K562 (cell line): ENCODE measurements around the gene ZMIZ1. TPM values are rescaled to one million over a fixed set of nuclear protein-coding genes. Genes with fewer than 3 reads are reported as not detected.
A peak's percentile ranks its signal among the peaks of the same experiment; 100 is the strongest.

Experiments
- ATAC-seq: fragments of 200-7000 bp; cut with Tn5 transposase; 3 replicates; pipeline ENCODE4 v1.9.1; 2020; ENCODE audit warnings: moderate library complexity
- BruUV-seq: library from RNA; stranded (reverse); fragments of 400-500 nt; replicated peaks from 2 replicates; lab custom pipeline; 2021; lab: Mats Ljungman, UMichigan
- CTCF ChIA-PET: fragments of 300-600 bp; formaldehyde crosslinking; extraction: SDS; loops from one replicate; lab custom pipeline; 2021; ENCODE audit warnings: low intra/inter-chr PET ratio; lab: Yijun Ruan, JAX
- POLR2A ChIA-PET: fragments of 300-600, 350-650 bp; sonication (Branson Sonifier 250); formaldehyde crosslinking; extraction: SDS; loops from one replicate; lab custom pipeline; 2021; ENCODE audit warnings: antibody characterized with exemption, inconsistent platforms; lab: Yijun Ruan, JAX
- DNase-seq, 4 experiments: peaks; one replicate each; pipeline versions ENCODE4 v3.0.0 to v3.0.0-alpha.2; 2011 to 2018; ENCODE audit warnings: low spot score in 3 of 4, mixed read lengths in 3 of 4; ENCODE audit errors: extremely low read depth in 1 of 4
- FAIRE-seq: peaks from 2 replicates; lab custom pipeline; 2011; peaks lifted over from hg19 to GRCh38; lab: Jason Lieb, UNC
- H2AFZ ChIP-seq: 2 replicates; pipeline ENCODE4 v1.6.0; 2011; ENCODE audit warnings: low read depth, low read length, control low read depth, inconsistent platforms
- H3K27ac ChIP-seq: fragments of 200-600 bp; 3 replicates; pipeline ENCODE4 v1.8.0; 2011; ENCODE audit warnings: low read depth, mild to moderate bottlenecking, control low read depth, inconsistent platforms, low read length, moderate library complexity, mixed read lengths; ENCODE audit errors: extremely low read depth
- H3K27me3 ChIP-seq, 2 experiments: fragments of 300-600 bp in 1 of 2; 2 replicates in 1 of 2; 3 replicates in 1 of 2; pipeline versions ENCODE4 v1.6.0 to v1.8.0; 2011; ENCODE audit warnings: inconsistent platforms in 2 of 2, low read length in 2 of 2, mild to moderate bottlenecking in 1 of 2, mixed read lengths in 1 of 2, moderate library complexity in 1 of 2; ENCODE audit not compliant: control insufficient read depth in 2 of 2, insufficient read depth in 2 of 2
- H3K36me3 ChIP-seq: fragments of 300-600 bp; 3 replicates; pipeline ENCODE4 v1.8.0; 2011; ENCODE audit warnings: mild to moderate bottlenecking, low read length, inconsistent platforms; ENCODE audit not compliant: control insufficient read depth, insufficient read depth
- H3K4me1 ChIP-seq, 2 experiments: fragments of 200-600 bp in 1 of 2; replicated peaks in 1 of 2; 2 replicates in 1 of 2; 3 replicates in 1 of 2; pipeline versions ENCODE4 v1.5.1 to v1.8.0; 2011; ENCODE audit warnings: inconsistent platforms in 2 of 2, low read length in 2 of 2, mild to moderate bottlenecking in 1 of 2, mixed read lengths in 1 of 2, moderate library complexity in 1 of 2; ENCODE audit not compliant: control insufficient read depth in 2 of 2, insufficient read depth in 2 of 2
- H3K4me2 ChIP-seq: 2 replicates; pipeline ENCODE4 v1.6.1; 2011; ENCODE audit warnings: low read length, control low read depth, inconsistent platforms, mixed read lengths; ENCODE audit not compliant: insufficient read depth
- H3K4me3 ChIP-seq: fragments of 200-600 bp; sonication (generic), shearing (Covaris generic); 2 replicates; pipeline ENCODE4 v1.5.1; 2016; ENCODE audit warnings: control low read depth, inconsistent platforms
- H3K79me2 ChIP-seq: fragments of 200-600 bp; 3 replicates; pipeline ENCODE4 v1.8.0; 2011; ENCODE audit warnings: low read length, inconsistent platforms; ENCODE audit not compliant: control insufficient read depth, insufficient read depth
- H3K9ac ChIP-seq, 2 experiments: 2 replicates each; pipeline versions ENCODE4 v1.6.0 to v1.6.1; 2011; ENCODE audit warnings: low read depth in 2 of 2, low read length in 2 of 2, control low read depth in 1 of 2, inconsistent platforms in 1 of 2, mild to moderate bottlenecking in 1 of 2, mixed read lengths in 1 of 2; ENCODE audit not compliant: insufficient read depth in 1 of 2
- H3K9me1 ChIP-seq: one replicate; pipeline ENCODE4 v1.6.0; 2011; ENCODE audit warnings: inconsistent platforms, mild to moderate bottlenecking, low read length, moderate library complexity; ENCODE audit not compliant: control insufficient read depth, insufficient read depth
- H3K9me3 ChIP-seq: replicated peaks from 2 replicates; pipeline ENCODE4 v1.5.1; 2011; ENCODE audit warnings: low read depth, low read length, inconsistent platforms; ENCODE audit not compliant: control insufficient read depth, insufficient read depth
- H4K20me1 ChIP-seq: replicated peaks from 2 replicates; pipeline ENCODE4 v1.6.1; 2011; ENCODE audit warnings: low read length, inconsistent platforms, mixed read lengths; ENCODE audit not compliant: control insufficient read depth, insufficient read depth
- KAT2B ChIP-seq: IDR thresholded peaks from one replicate; pipeline ENCODE4 v1.6.1; 2012; ENCODE audit warnings: low read depth, mild to moderate bottlenecking, control low read depth, inconsistent platforms, low read length, moderate library complexity
- NCOA2 ChIP-seq, 2 experiments: fragments of 450-650 bp; IDR thresholded peaks; 2 replicates each; pipeline ENCODE4 v1.6.1; 2018; ENCODE audit warnings: mild to moderate bottlenecking in 2 of 2, moderate library complexity in 1 of 2; ENCODE audit not compliant: partially characterized antibody in 2 of 2
- POLR2AphosphoS2 ChIP-seq: IDR thresholded peaks from 2 replicates; pipeline ENCODE4 v1.6.1; 2012; ENCODE audit warnings: low read length, improper control_type of control experiment
- SAFB2 ChIP-seq: fragments of 200-400 bp; formaldehyde crosslinking; IDR thresholded peaks from 2 replicates; pipeline ENCODE4 v1.6.1; 2018; ENCODE audit warnings: borderline replicate concordance, low read length, low read depth, moderate library complexity; ENCODE audit not compliant: severe bottlenecking
- SRSF3 ChIP-seq: fragments of 200-400 bp; formaldehyde crosslinking; IDR thresholded peaks from 2 replicates; pipeline ENCODE4 v1.6.1; 2016; ENCODE audit warnings: mild to moderate bottlenecking, low read length, moderate library complexity; ENCODE audit not compliant: insufficient read depth
- ZBTB7A ChIP-seq: IDR thresholded peaks from 2 replicates; pipeline ENCODE4 v1.6.1; 2011; ENCODE audit warnings: low read depth, mild to moderate bottlenecking, low read length, moderate library complexity, borderline replicate concordance; ENCODE audit not compliant: control insufficient read depth
- WGBS: fragments of 100-300 bp; shearing (Covaris generic); methylation state at CpG from one replicate; pipeline ENCODE4 v1.1.6; 2016; ENCODE audit warnings: low coverage, mixed read lengths; ENCODE audit not compliant: insufficient coverage; ENCODE audit errors: missing lambda C conversion rate; 5-methylcytosine and 5-hydroxymethylcytosine counted together
- in situ Hi-C: fragments of 300-500 bp; cut with MboI; formaldehyde crosslinking; loops from 4 replicates; pipeline ENCODE4 v1.15.0; 2018; ENCODE audit warnings: inconsistent platforms, mixed read lengths
- intact Hi-C: fragments of 100-400 bp; cut with micrococcal nuclease; formaldehyde crosslinking; loops from 2 replicates; pipeline ENCODE4 v1.14.2; 2022
- polyA plus RNA-seq, 8 experiments: library from polyadenylated mRNA; depleted of rRNA in 4 of 8; stranded (reverse) in 5 of 8; unstranded in 3 of 8; fragments of >200 nt; fragmentation: Nextera tagmentation in 2 of 8; fragmentation: Illumina TruSeq in 1 of 8; extraction: Ambion mirVana in 2 of 8; extraction: Trizol in 1 of 8; gene quantifications; 2 replicates each; pipeline versions ENCODE4 v1.2.1 to v1.2.3, GENCODE V29; 2011 to 2014; ENCODE audit warnings: inconsistent platforms in 1 of 8, missing spikeins in 1 of 8
- total RNA-seq, 7 experiments: library from RNA; depleted of rRNA in 6 of 7; stranded (reverse); fragments of >200 nt in 6 of 7; fragmentation: Illumina TruSeq in 2 of 7; extraction: Trizol in 2 of 7; gene quantifications; 2 replicates each; pipeline versions ENCODE4 v1.2.1 to v1.2.3, GENCODE V29; 2011 to 2021; ENCODE audit warnings: low replicate concordance in 1 of 7
- TF ChIP-seq, protein P1 (sequence below), 2 experiments: IDR thresholded peaks; 2 replicates each; pipeline ENCODE4 v1.6.1; 2012; ENCODE audit warnings: improper control_type of control experiment in 2 of 2, low read depth in 2 of 2, low read length in 2 of 2, borderline replicate concordance in 1 of 2
- TF ChIP-seq, protein P2 (sequence below): fragments of 250-450 bp; sonication (Bioruptor Pico); IDR thresholded peaks from 2 replicates; pipeline ENCODE4 v1.4.0; 2020; ENCODE audit warnings: mild to moderate bottlenecking, moderate library complexity

The ZMIZ1 gene
- total and polyA plus RNA-seq, 9 of the 15 experiments (the other 6 are each of a cell fraction or from before 2014, with no cell fraction given), result 1.0 to 37.3 (median 4.3) TPM

DNA sequence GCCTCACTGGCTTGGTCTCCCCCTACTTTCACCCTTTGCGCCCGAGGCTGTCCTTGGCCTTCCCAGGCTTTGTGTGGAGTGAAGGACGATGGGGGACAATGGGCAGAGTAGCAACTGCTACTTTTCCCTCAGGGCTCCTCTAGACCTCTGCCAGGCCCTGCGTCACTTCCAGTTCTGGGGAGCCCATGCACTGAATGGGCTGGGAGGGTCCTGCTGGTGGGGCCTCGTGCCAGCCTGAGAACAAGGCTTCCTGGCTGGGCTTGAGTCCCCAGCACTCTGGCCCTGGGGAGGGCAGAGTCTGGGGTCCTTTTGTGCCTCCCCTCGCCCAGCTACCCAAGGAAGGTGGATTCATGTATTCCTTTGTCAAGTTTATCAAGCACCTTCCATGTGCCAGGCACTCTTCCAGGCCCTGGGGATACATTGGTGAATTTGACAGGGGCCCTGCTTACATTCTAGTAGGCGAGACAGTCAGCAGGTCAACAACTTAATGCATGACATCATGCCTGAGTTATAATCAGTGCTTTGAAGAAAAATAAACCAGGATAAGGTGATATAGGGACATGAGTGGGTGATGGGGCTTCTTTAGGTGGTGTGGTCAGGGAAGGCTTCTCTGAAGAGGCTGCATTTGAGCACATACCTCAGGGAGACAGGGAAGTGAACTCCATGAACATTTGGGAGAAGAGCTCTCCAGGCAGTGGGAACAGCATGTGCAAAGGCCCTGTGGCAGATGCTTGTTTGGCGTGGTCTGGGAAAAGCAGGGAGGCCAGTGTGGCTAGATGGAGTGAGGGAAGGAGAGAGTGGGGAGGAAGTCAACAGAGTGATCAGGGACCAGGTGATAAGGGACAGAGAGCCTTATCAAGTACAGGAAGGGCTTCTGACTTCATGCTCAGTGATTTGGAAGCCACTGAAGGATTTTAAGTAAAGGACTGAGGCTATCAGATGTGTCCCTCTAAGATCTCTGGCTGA lies 14.1 kb downstream of the ZMIZ1 start (continued):
- TF ChIP-seq, protein P1, sequence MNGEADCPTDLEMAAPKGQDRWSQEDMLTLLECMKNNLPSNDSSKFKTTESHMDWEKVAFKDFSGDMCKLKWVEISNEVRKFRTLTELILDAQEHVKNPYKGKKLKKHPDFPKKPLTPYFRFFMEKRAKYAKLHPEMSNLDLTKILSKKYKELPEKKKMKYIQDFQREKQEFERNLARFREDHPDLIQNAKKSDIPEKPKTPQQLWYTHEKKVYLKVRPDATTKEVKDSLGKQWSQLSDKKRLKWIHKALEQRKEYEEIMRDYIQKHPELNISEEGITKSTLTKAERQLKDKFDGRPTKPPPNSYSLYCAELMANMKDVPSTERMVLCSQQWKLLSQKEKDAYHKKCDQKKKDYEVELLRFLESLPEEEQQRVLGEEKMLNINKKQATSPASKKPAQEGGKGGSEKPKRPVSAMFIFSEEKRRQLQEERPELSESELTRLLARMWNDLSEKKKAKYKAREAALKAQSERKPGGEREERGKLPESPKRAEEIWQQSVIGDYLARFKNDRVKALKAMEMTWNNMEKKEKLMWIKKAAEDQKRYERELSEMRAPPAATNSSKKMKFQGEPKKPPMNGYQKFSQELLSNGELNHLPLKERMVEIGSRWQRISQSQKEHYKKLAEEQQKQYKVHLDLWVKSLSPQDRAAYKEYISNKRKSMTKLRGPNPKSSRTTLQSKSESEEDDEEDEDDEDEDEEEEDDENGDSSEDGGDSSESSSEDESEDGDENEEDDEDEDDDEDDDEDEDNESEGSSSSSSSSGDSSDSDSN (IDR thresholded peaks at IDR 0.05; ENCODE audit: borderline replicate concordance in 1 of 2, low read depth in 2 of 2, low read length in 2 of 2), result 0 out of 4 replicates have a peak, but pooled peaks of 1 of the 2 experiments have one; percentile 39

DNA sequence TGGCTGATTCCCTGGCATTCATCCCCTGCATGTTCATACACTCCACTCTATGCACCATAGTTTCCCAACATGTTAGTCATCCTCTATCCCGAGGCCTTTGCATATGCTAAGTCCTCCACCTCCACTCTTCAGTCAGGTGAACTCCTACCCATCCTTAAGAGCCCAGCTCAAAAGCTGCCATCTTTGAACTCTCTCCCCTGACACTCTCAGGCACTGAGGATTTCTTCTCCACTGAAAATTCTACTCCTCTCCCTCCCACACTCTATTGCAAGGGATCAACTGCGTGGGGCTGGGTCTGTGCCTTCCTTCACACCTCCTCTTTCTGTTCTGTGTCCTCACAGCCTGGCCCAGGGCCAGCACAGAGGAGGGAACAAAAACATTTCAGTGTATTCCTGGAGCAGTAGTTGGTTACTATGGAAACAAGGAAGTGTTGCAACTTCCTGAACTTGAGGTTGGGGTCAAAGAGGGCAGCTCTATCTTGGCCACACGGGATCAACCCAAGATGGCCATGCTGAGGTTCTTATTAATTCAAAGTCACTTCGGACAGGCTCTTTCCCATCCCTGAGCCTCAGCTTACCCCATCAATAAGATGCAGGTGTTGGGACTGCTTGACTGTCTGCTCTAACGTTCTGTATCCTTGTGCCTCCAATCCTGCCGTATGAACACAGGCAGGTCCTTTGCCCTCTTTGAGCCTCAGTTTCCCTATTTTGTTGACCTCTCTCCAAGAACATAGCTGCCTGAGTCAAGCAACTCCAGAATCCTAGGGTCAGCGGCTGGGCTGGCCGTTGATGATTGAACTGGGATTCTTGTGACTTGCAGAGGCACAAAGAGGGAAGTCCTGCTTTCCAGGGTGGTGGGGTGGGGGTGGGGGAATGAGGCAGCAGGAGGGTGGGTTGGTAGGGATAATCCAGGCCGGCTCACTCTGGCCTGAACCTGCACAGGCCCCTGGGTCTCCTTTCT lies 15.5 kb downstream of the ZMIZ1 start:
- Histone ChIP-seq H3K4me3 (no peak overlapping the region), H3K4me1 (peaks cover 73 to 74% of the 10 kb centered on the region in 2 experiments), H3K4me2 (peak overlapping the region; percentile 4; the same call in 1 of the 2 replicates), H4K20me1 (peaks cover 71% of the 10 kb centered on the region), H3K36me3 (0 out of 3 replicates have a peak, but pooled peaks cover 3% of the 10 kb centered on the region), H3K9me3 (no peaks in the 10 kb centered on the region), H3K9ac (peak overlapping the region in 1 of 2 experiments; percentile 75; a peak in 2 of 4 replicates), H3K27ac (peak overlapping the region; percentile 18; the same call in 1 of the 3 replicates), H2AFZ (no peak overlapping the region), H3K79me2 (peaks cover 94% of the 10 kb centered on the region), H3K27me3 (no peaks in the 10 kb centered on the region), H3K9me1 (peaks cover 18% of the 10 kb centered on the region)
- FAIRE-seq (peak; percentile 99), DNase-seq (peak; percentile 74 to 92 (median 81)), ATAC-seq (peak; percentile 77)
- POLR2A ChIA-PET, result interaction anchor here (0.6 to 1.5 kb wide), 5 partner anchors 9 to 802 kb away, joined by 3 to 6 read pairs (median 4); no protein-coding TSS in a partner anchor
- in situ Hi-C loops, result loop anchor here (25.0 kb wide), 1 partner anchor 103 kb away; no protein-coding TSS in a partner anchor
- BruUV-seq, result no TSS peak
- intact Hi-C loops, result loop anchor here (5.0 kb wide), 4 partner anchors 43 to 113 kb away; no protein-coding TSS in a partner anchor
- 11% methylated on average over 8 of the region's 9 CpGs for WGBS
- CTCF ChIA-PET, result no interaction called here
- TF ChIP-seq, protein P2, sequence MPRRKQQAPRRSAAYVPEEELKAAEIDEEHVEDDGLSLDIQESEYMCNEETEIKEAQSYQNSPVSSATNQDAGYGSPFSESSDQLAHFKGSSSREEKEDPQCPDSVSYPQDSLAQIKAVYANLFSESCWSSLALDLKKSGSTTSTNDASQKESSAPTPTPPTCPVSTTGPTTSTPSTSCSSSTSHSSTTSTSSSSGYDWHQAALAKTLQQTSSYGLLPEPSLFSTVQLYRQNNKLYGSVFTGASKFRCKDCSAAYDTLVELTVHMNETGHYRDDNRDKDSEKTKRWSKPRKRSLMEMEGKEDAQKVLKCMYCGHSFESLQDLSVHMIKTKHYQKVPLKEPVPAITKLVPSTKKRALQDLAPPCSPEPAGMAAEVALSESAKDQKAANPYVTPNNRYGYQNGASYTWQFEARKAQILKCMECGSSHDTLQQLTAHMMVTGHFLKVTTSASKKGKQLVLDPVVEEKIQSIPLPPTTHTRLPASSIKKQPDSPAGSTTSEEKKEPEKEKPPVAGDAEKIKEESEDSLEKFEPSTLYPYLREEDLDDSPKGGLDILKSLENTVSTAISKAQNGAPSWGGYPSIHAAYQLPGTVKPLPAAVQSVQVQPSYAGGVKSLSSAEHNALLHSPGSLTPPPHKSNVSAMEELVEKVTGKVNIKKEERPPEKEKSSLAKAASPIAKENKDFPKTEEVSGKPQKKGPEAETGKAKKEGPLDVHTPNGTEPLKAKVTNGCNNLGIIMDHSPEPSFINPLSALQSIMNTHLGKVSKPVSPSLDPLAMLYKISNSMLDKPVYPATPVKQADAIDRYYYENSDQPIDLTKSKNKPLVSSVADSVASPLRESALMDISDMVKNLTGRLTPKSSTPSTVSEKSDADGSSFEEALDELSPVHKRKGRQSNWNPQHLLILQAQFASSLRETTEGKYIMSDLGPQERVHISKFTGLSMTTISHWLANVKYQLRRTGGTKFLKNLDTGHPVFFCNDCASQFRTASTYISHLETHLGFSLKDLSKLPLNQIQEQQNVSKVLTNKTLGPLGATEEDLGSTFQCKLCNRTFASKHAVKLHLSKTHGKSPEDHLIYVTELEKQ (CRISPR knock-in tag), result peak; percentile 92
- TF ChIP-seq ZBTB7A, result no peak
- no peak for TF ChIP-seq POLR2AphosphoS2
- TF ChIP-seq SRSF3, result no peak
- TF ChIP-seq KAT2B, result no peak
- TF ChIP-seq NCOA2 (IDR thresholded peaks at IDR 0.05; ENCODE audit: partially characterized antibody in 2 of 2), result no peak
- no peak for TF ChIP-seq SAFB2
